Renal cortex interstitium (tissue), 11 donors: ENCODE measurements around the gene PKNOX2. TPM values are rescaled to one million over a fixed set of nuclear protein-coding genes. Genes with fewer than 3 reads are reported as not detected.
A peak's percentile ranks its signal among the peaks of the same experiment; 100 is the strongest.
"Not testable (repeated sequence)": the region's sequence is repeated elsewhere in the genome, so short reads cannot be mapped to it uniquely, and the experiment has no call there.

Source experiments
- DNase-seq, 11 donors: peaks; one replicate each; pipeline ENCODE4 v3.0.0-alpha.2; 2013; ENCODE audit warnings: low read depth in 9 of 11, low spot score in 4 of 11; ENCODE audit errors: extremely low read depth in 1 of 11
- polyA plus RNA-seq, 3 donors: library from polyadenylated mRNA; unstranded; fragments of 120-200 nt; gene quantifications; one replicate each; pipeline ENCODE4 v1.2.1, GENCODE V29; 2013; ENCODE audit not compliant: insufficient read length in 3 of 3

Gene PKNOX2
- polyA plus RNA-seq, 3 donors, result 12.4 to 14.6 (median 13.9) TPM

- DNase-seq, result not testable (repeated sequence)
Observed at GRCh38 chr11:125223161-125223560, 58.6 kb downstream of the PKNOX2 start.

- DNase-seq, result no peak
Observed at GRCh38 chr11:125223901-125224361, 59.4 kb downstream of the PKNOX2 start.

- peak in 1 of 11 donors; percentile 39 for DNase-seq
Observed at GRCh38 chr11:125224391-125225021, 60.0 kb downstream of the PKNOX2 start.

GRCh38 chr11:125225401-125225800 lies 60.9 kb downstream of the PKNOX2 start:
- no peak for DNase-seq

- no peak for DNase-seq
Observed at GRCh38 chr11:125226031-125226430, 61.5 kb downstream of the PKNOX2 start.

GRCh38 chr11:125226706-125227105 lies 62.2 kb downstream of the PKNOX2 start:
- DNase-seq, result no peak

GRCh38 chr11:125227151-125227550 lies 62.6 kb downstream of the PKNOX2 start:
- no peak for DNase-seq

- peak in 3 of 11 donors; percentile 44 to 70 (median 67) for DNase-seq
Observed at GRCh38 chr11:125228445-125228844, 63.9 kb downstream of the PKNOX2 start.

GRCh38 chr11:125228993-125229392 lies 64.4 kb downstream of the PKNOX2 start:
- DNase-seq, result peak in 1 of 11 donors; percentile 40

- DNase-seq, result no peak
Observed at GRCh38 chr11:125229916-125230315, 65.4 kb downstream of the PKNOX2 start.

- DNase-seq, result no peak
Observed at GRCh38 chr11:125233116-125233515, 68.6 kb downstream of the PKNOX2 start.

GRCh38 chr11:125233736-125234275 lies 69.3 kb downstream of the PKNOX2 start:
- DNase-seq, result no peak

- DNase-seq, result no peak
Observed at GRCh38 chr11:125235071-125235471, 70.5 kb downstream of the PKNOX2 start.

GRCh38 chr11:125236072-125236825 lies 71.7 kb downstream of the PKNOX2 start:
- no peak for DNase-seq

- DNase-seq, result no peak
Observed at GRCh38 chr11:125239585-125240560, 75.3 kb downstream of the PKNOX2 start.

GRCh38 chr11:125241104-125241503 lies 76.6 kb downstream of the PKNOX2 start:
- no peak for DNase-seq

- no peak for DNase-seq
Observed at GRCh38 chr11:125242141-125242775, 77.7 kb downstream of the PKNOX2 start.

GRCh38 chr11:125244166-125244565 lies 79.6 kb downstream of the PKNOX2 start:
- no peak for DNase-seq

GRCh38 chr11:125245299-125245698 lies 80.7 kb downstream of the PKNOX2 start:
- DNase-seq, result no peak
